ENCODE measurements around the gene DOK3.

DOK3 gene

DNA sequence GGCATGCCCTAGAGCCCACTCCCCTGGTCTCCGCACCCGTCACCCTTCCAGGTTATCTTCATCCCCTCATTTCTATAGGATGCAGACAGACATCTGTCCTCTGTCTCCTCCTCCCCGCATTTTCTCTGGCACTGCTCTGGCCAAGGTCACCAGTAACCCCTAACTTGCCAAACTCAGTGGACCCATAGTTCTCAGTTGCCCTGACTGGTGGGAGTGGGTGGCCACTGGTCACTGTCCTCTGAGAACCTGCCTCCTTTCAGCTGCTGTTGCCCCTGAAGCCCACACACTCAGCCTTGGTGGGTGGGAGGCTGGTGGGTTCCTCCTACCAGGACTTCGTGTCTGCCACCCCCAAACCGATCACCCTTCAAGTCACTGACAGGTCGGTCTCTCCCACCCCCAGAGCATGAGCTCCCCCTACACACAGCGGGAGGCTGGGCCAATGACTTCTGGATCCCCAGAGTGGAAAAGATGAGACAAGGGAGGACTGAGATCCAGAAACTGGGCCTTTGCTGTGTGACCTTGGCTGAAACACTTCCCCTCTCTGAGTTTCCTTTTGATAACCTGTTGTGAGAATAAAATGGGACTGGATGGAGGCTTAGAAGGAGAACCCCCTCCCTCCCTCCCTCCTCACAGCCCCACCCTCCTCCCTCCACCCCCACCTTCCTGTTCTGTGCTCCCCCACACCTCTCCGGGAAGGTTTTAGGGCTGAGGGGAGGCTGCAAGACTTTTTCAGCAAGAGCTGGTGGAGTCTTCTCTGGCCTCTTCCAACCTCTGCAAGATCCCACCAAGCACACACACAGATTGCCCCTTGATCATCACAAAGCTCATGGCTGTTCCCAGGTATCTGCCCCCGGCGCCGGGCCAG is 33.8 kb downstream of the DOK3 start:
- Histone ChIP-seq H3K4me1 (peaks cover 0 to 90% (median 78%) of the 10 kb centered on the region in 4 donors), H3K27me3 (no peaks in the 10 kb centered on the region), H3K27ac (peak overlapping the region; percentile 75 to 100), H3K9me3 (no peaks in the 10 kb centered on the region), H3K36me3 (no peaks in the 10 kb centered on the region), H3K4me3 (no peak overlapping the region)
- no peak for DNase-seq
- TF ChIP-seq, protein P1, sequence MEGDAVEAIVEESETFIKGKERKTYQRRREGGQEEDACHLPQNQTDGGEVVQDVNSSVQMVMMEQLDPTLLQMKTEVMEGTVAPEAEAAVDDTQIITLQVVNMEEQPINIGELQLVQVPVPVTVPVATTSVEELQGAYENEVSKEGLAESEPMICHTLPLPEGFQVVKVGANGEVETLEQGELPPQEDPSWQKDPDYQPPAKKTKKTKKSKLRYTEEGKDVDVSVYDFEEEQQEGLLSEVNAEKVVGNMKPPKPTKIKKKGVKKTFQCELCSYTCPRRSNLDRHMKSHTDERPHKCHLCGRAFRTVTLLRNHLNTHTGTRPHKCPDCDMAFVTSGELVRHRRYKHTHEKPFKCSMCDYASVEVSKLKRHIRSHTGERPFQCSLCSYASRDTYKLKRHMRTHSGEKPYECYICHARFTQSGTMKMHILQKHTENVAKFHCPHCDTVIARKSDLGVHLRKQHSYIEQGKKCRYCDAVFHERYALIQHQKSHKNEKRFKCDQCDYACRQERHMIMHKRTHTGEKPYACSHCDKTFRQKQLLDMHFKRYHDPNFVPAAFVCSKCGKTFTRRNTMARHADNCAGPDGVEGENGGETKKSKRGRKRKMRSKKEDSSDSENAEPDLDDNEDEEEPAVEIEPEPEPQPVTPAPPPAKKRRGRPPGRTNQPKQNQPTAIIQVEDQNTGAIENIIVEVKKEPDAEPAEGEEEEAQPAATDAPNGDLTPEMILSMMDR (IDR thresholded peaks at IDR 0.05) = no peak
- intact Hi-C loops (cut with DNase I; ENCODE audit: low total_unique reads) = no loop called here

DNA sequence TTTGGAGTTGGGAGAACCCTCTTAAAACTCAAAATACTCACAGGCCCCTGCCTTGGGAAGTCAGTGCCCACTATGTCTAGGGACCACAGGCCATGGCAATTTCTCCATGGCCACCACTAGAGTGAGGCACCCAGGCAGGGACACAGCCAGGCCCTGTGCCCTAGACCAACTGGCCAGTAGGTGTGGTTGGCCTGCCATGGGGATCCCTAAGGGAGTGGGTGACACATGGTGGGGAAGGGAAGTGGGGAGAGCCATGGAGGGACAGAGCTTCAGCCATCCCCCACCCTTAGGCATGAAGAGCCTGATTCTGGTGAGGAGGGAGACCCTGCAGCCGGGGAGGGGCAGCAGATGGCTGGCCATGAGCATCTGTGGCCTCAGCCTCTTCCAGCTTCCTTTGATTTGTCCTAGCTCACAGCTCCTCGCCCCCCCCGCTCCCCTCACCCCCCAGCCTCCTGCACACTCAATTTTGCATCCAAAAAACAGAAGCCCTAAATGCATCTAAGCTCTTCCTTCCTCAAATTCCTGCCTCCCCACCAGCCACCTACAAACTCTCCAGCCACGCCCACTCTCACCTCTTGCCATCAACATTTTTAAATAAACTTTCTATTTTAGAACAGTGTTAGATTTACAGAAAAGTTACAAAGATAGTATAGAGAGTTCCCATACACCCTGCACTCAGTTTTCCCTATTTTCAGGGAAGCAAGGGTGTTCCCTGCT is 34.6 kb downstream of the DOK3 start:
- intact Hi-C loops (cut with DNase I; ENCODE audit: low total_unique reads) = no loop called here
- Histone ChIP-seq H3K4me3 (no peak overlapping the region), H3K27ac (peak overlapping the region; percentile 91 to 100), H3K36me3 (no peaks in the 10 kb centered on the region), H3K27me3 (no peaks in the 10 kb centered on the region), H3K4me1 (peaks cover 0 to 90% (median 78%) of the 10 kb centered on the region in 4 donors), H3K9me3 (no peaks in the 10 kb centered on the region)
- TF ChIP-seq, protein P1 (IDR thresholded peaks at IDR 0.05) = peak in 1 of 2 experiments; percentile 10
- DNase-seq = no peak

DNA sequence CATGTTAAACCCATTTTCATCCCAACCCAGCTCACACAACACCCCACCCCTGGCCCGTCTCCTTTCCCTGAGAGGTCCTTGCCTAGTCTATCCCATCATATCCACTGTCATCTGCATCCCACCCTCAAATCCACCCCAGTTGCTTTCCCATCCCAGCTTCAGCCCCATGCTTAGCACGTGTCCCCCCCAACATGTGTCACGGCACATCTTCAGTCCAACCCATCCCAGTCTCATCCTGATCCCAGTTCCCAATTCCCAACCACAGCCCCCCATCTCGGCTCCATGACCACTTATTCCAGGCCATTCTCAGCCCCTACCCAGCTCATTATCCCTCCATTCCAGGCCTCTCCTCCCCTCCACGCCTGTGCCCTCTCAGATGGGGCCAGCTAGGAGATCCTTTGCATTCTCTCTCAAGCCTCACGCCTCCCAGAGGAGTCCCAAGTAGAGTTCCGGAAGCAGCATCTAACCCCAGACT is 35.6 kb downstream of the DOK3 start:
- H3K27me3 ChIP-seq = no peaks in the 10 kb centered on the region
- peak overlapping the region; percentile 91 to 100 for H3K27ac ChIP-seq
- no peaks in the 10 kb centered on the region for H3K9me3 ChIP-seq
- H3K4me1 ChIP-seq = peaks cover 0 to 88% (median 75%) of the 10 kb centered on the region in 4 donors
- TF ChIP-seq, protein P1 (IDR thresholded peaks at IDR 0.05) = no peak
- H3K36me3 ChIP-seq = no peaks in the 10 kb centered on the region
- no peak for DNase-seq
- intact Hi-C loops (cut with DNase I; ENCODE audit: low total_unique reads) = no loop called here
- H3K4me3 ChIP-seq = peak overlapping the region; percentile 85 to 94

DNA sequence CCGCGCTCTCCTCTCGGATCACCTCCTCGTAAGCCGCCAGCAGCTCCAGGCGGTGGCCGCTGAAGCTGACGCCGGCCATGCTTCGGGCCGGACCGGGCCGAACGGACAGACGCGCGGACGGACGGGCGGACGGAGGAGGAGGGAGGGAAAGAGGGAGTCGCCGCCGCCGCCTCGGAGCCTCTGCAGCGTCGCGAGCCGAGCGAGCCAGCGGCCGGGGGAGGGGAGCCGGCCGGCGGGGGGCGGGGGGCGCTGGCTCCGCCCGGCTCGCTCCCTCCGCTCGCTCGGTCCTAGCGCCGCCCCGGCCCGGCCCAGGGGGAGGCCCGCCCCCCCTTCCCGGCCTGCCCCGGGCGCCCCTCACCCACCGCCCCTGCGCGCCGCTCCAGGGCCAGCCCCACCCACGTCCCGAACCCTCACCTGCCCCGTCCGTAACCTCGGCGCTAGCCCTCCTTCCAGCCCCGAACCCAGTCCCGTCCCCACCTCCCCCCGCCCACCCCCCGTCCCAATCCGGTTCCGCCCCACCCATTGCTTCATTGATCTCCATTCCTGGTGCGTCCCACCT is 36.1 kb downstream of the DOK3 start, which contains the start of gene DBN1:
Gene DBN1, minus strand, starts transcription at position 192 of the 559 bp plus-strand sequence. Its CDS starts 113 bp downstream, at position 79.
- peak within 1 kb of the TSS; percentile 91 to 100 for H3K27ac ChIP-seq
- H3K9me3 ChIP-seq = no peaks in the 10 kb centered on the region
- TF ChIP-seq, protein P1 (IDR thresholded peaks at IDR 0.05) = no peak
- peak in 1 of 2 donors; percentile 80 for DNase-seq
- intact Hi-C loops (cut with DNase I; ENCODE audit: low total_unique reads) = no loop called here
- peaks cover 0 to 5% (median 0%) of the 10 kb centered on the region in 3 donors for H3K36me3 ChIP-seq
- H3K4me1 ChIP-seq = peaks cover 0 to 88% (median 72%) of the 10 kb centered on the region in 4 donors
- H3K27me3 ChIP-seq = no peaks in the 10 kb centered on the region
- H3K4me3 ChIP-seq = peak within 1 kb of the TSS; percentile 85 to 94
